KMS-11 (cell line): ENCODE results near the gene PNMT.

ENCODE experiments used
- H2AFZ ChIP-seq: fragments of 200-600 bp; sonication (generic); 2 replicates; pipeline ENCODE4 v1.6.1; 2016; ENCODE audit warnings: antibody characterized with exemption, mixed run types, low read depth
- H3K27ac ChIP-seq: fragments of 200-600 bp; sonication (generic); 2 replicates; pipeline ENCODE4 v1.6.1; 2016; ENCODE audit warnings: mild to moderate bottlenecking, mixed run types
- H3K27me3 ChIP-seq: fragments of 200-600 bp; sonication (generic); 2 replicates; pipeline ENCODE4 v1.6.1; 2017; ENCODE audit warnings: mild to moderate bottlenecking, low read depth, mixed run types, moderate library complexity; ENCODE audit not compliant: insufficient read depth
- H3K36me3 ChIP-seq: fragments of 200-600 bp; sonication (generic); 2 replicates; pipeline ENCODE4 v1.6.1; 2017; ENCODE audit warnings: mild to moderate bottlenecking, mixed run types; ENCODE audit not compliant: insufficient read depth
- H3K4me1 ChIP-seq: fragments of 200-600 bp; sonication (generic); 2 replicates; pipeline ENCODE4 v1.6.1; 2016; ENCODE audit warnings: mild to moderate bottlenecking, low read depth, mixed run types; ENCODE audit not compliant: poor library complexity, severe bottlenecking
- H3K4me2 ChIP-seq: fragments of 200-600 bp; sonication (generic); 2 replicates; pipeline ENCODE4 v1.7.0; 2016; ENCODE audit warnings: mild to moderate bottlenecking, mixed run types
- H3K4me3 ChIP-seq: fragments of 200-600 bp; sonication (generic); IDR thresholded peaks from 2 replicates; pipeline ENCODE4 v1.6.1; 2017; ENCODE audit warnings: low read depth, low read length, mixed read lengths; ENCODE audit not compliant: insufficient read depth
- H3K79me2 ChIP-seq: fragments of 200-600 bp; sonication (generic); 2 replicates; pipeline ENCODE4 v1.6.1; 2016; ENCODE audit warnings: low read depth, mixed run types; ENCODE audit not compliant: insufficient read depth
- H3K9ac ChIP-seq: fragments of 200-600 bp; sonication (generic); 2 replicates; pipeline ENCODE4 v1.6.1; 2016; ENCODE audit warnings: mild to moderate bottlenecking, mixed run types
- H4K20me1 ChIP-seq: fragments of 200-600 bp; sonication (generic); 2 replicates; pipeline ENCODE4 v1.6.1; 2016; ENCODE audit warnings: mild to moderate bottlenecking, mixed run types; ENCODE audit not compliant: insufficient read depth
- TF ChIP-seq, protein P1 (sequence below): fragments of 200-600 bp; sonication (generic); conservative IDR thresholded peaks from 2 replicates; pipeline ENCODE4 v1.6.1; 2017; ENCODE audit warnings: low read depth, mild to moderate bottlenecking, antibody characterized with exemption, low read length, moderate library complexity, mixed read lengths

The PNMT gene

DNA sequence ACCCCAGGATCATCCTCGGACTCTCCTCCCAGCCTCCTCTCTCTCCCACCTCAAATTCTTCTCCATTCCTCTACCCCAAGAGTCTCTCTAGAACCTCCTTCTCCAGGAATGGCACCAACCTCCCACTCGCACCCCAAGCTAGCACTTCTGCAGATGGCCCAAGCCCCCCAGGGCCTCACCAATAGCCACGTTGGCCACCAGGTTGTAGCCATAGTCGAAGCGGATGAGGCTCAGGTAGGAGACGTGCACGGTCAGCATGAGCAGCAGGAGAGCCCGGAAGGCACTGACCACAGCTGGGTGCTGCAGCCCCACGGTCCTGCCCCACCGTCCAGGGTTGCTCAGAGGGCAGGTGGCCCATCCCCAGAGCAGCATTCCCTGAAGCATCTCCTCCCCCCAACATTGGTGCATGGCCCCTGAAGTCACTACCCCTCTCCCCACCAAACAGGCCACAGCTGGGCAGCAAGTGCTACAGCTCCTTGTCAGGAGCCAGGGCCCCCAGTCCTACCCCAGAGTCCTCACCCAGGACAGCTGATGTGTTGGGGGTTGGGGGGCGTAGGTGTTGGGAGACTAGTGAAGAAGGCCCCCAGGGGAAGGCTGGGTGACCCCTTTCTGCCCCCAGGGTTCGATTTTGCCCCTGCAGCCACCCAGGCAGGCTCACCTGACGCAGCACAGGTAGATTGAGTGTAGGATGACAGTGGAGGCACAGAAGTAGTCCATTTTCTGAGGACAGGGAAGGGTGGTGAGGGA is 5.3 kb downstream of the PNMT start:
- no peak overlapping the region for H2AFZ ChIP-seq
- H3K4me1 ChIP-seq = no peaks in the 10 kb centered on the region
- TF ChIP-seq, protein P1, sequence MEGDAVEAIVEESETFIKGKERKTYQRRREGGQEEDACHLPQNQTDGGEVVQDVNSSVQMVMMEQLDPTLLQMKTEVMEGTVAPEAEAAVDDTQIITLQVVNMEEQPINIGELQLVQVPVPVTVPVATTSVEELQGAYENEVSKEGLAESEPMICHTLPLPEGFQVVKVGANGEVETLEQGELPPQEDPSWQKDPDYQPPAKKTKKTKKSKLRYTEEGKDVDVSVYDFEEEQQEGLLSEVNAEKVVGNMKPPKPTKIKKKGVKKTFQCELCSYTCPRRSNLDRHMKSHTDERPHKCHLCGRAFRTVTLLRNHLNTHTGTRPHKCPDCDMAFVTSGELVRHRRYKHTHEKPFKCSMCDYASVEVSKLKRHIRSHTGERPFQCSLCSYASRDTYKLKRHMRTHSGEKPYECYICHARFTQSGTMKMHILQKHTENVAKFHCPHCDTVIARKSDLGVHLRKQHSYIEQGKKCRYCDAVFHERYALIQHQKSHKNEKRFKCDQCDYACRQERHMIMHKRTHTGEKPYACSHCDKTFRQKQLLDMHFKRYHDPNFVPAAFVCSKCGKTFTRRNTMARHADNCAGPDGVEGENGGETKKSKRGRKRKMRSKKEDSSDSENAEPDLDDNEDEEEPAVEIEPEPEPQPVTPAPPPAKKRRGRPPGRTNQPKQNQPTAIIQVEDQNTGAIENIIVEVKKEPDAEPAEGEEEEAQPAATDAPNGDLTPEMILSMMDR = no peak

DNA sequence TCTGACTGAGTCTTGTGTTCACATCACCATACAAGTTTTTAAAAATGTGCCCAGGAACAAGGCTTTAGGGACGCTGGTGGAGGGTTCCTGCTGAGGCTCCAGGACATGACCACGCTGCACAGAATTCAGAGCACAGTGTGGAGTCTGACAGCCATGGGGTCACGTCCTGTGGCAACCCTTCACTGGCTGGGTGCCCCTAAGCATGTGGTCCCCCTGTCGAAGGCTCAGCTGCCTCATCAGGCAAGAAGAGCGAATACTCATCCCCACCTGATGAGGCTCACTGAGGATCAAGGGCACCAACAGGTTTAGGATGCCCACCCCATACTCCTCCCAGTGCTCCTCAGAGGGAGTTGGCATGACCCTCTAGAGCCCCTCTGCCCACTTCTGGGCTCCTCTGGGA is 5.9 kb downstream of the PNMT start:
- TF ChIP-seq, protein P1 = no peak
- Histone ChIP-seq H3K36me3 (no peaks in the 10 kb centered on the region), H3K4me2 (no peak overlapping the region), H3K4me3 (no peak overlapping the region), H3K9ac (no peak overlapping the region), H3K4me1 (no peaks in the 10 kb centered on the region), H3K27me3 (0 out of 2 replicates have a peak, but pooled peaks cover 2% of the 10 kb centered on the region), H4K20me1 (no peaks in the 10 kb centered on the region), H2AFZ (no peak overlapping the region), H3K79me2 (no peaks in the 10 kb centered on the region), H3K27ac (no peak overlapping the region)

More for the DNA sequence above, 5.3 kb downstream of the PNMT start:
- Histone ChIP-seq H3K4me3 (no peak overlapping the region), H4K20me1 (no peaks in the 10 kb centered on the region), H3K4me2 (no peak overlapping the region), H3K79me2 (no peaks in the 10 kb centered on the region), H3K36me3 (no peaks in the 10 kb centered on the region), H3K9ac (no peak overlapping the region), H3K27me3 (peaks cover 8% of the 10 kb centered on the region; the same call in 1 of the 2 replicates), H3K27ac (no peak overlapping the region)

DNA sequence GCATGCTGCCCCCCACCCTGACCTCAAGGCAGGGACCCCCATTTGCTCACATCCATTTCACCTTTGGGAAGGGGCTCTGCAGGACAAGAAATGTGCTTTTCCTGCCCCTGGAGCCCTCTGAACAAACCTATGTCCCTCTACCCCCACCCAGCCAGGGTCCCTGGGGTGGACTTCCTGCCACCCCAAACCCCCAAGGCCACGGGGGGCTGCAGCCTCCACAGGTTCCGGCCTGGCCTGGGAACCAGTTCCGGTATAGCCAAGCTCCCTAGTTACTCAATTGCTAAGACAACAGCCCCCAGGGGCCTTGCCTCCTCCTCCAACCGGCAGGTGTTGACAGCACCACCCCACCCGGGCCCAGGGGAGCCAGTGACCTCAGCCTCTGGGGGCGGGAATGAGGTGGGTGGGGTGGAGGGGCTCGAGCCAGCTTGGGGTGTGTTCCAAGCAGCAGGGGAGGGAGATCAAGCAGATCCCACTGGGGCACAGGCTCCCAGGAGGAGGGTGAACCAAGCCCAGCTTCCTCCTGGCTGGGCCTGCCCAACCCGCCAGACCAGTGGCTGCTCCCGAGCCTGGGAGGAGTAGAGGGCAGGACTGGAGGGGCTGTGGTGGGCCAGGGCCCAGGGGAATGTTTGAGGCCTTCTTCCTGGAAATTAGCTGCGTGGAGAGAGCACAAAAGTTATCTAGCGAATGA is 6.6 kb downstream of the PNMT start:
- no peaks in the 10 kb centered on the region for H3K79me2 ChIP-seq
- H3K9ac ChIP-seq = no peak overlapping the region
- no peaks in the 10 kb centered on the region for H3K27me3 ChIP-seq
- no peak overlapping the region for H2AFZ ChIP-seq
- no peaks in the 10 kb centered on the region for H4K20me1 ChIP-seq
- H3K4me1 ChIP-seq = no peaks in the 10 kb centered on the region
- H3K27ac ChIP-seq = no peak overlapping the region
- no peaks in the 10 kb centered on the region for H3K36me3 ChIP-seq
- no peak overlapping the region for H3K4me2 ChIP-seq
- TF ChIP-seq, protein P1 = no peak
- H3K4me3 ChIP-seq = no peak overlapping the region

DNA sequence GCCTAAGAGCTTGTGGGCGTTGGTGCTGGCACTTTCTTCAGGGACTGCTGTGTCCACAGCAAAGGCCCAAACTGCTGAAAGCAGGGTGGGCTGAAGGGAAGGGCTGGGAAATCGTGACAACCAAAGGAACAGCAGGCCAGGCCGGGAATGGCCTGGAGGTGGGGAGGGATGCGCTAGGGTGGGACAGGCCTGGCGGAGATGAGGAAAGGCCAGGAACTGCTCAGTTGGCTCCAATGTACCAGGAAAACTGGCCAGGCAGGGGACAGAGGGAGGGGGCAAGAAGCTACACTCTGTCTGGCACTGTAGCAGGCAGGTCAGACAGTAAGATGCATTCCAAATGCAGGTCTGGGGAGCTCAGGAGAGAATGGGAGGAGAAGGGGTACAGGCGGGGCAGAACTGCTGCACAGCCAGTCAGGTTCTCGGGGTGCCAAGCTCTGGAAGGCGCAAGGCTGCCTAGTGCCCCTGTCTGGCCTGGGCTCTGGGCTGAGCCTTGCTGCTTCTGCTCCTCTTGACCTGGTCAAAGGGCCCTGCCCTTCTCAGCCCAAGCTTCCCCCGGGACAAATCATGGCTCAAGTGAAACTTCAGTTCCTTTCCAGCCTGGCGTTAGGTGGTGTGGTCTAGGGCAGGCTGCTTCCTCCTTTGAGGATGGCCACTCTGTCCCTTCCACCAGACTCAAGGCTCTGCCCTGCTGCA is 7.3 kb downstream of the PNMT start:
- Histone ChIP-seq H3K79me2 (no peaks in the 10 kb centered on the region), H3K4me2 (no peak overlapping the region), H4K20me1 (no peaks in the 10 kb centered on the region), H3K27me3 (no peaks in the 10 kb centered on the region), H3K4me1 (no peaks in the 10 kb centered on the region), H3K4me3 (no peak overlapping the region), H3K27ac (no peak overlapping the region), H2AFZ (no peak overlapping the region), H3K36me3 (no peaks in the 10 kb centered on the region), H3K9ac (no peak overlapping the region)
- TF ChIP-seq, protein P1 = no peak
